Ascending aorta (tissue), 2 donors: Measurements from ENCODE around the gene LAG3. TPM values are rescaled to one million over a fixed set of nuclear protein-coding genes. Genes with fewer than 3 reads are reported as not detected.

Experiments
- DNase-seq, 2 donors: peaks; one replicate each; pipeline ENCODE4 v3.0.0-alpha.2; 2019; ENCODE audit warnings: low spot score in 2 of 2
- H3K27ac ChIP-seq, 2 donors: fragments of 200-600 bp; sonication (generic); one replicate each; pipeline ENCODE4 v1.5.1; 2016 to 2017; ENCODE audit warnings: mild to moderate bottlenecking in 1 of 2
- H3K27me3 ChIP-seq: fragments of 200-600 bp; sonication (generic); one replicate; pipeline ENCODE4 v1.5.1; 2017
- H3K36me3 ChIP-seq, 2 donors: fragments of 200-600 bp; sonication (generic); one replicate each; pipeline ENCODE4 v1.5.1; 2016
- H3K4me1 ChIP-seq, 2 donors: fragments of 200-600 bp; sonication (generic); one replicate each; pipeline ENCODE4 v1.5.1; 2016 to 2017; ENCODE audit warnings: mild to moderate bottlenecking in 1 of 2
- H3K4me3 ChIP-seq, 2 donors: fragments of 200-600 bp; sonication (generic); one replicate each; pipeline ENCODE4 v1.5.1; 2016 to 2017; ENCODE audit warnings: mild to moderate bottlenecking in 1 of 2
- H3K9me3 ChIP-seq, 2 donors: fragments of 200-600 bp; sonication (generic); one replicate each; pipeline ENCODE4 v1.5.1; 2016
- intact Hi-C: fragments of 100-400 bp; cut with DNase I; formaldehyde crosslinking; loops from one replicate; pipeline ENCODE4 v1.15.1; 2023
- total RNA-seq: library from RNA; depleted of rRNA; stranded (reverse); fragments of >200 nt; gene quantifications from one replicate; pipeline ENCODE4 v1.1.0, GENCODE V29; 2016
- TF ChIP-seq, protein P1 (sequence below), 3 experiments: fragments of 200-600 bp in 2 of 3; fragments of 450-650 bp in 1 of 3; sonication (generic) in 2 of 3; IDR thresholded peaks; one replicate each; pipeline ENCODE4 v1.5.1; 2016 to 2019; ENCODE audit warnings: antibody characterized with exemption in 3 of 3, mild to moderate bottlenecking in 1 of 3, moderate library complexity in 1 of 3

Gene LAG3
- total RNA-seq, 1 donor from 2014 or later, result not detected

DNA sequence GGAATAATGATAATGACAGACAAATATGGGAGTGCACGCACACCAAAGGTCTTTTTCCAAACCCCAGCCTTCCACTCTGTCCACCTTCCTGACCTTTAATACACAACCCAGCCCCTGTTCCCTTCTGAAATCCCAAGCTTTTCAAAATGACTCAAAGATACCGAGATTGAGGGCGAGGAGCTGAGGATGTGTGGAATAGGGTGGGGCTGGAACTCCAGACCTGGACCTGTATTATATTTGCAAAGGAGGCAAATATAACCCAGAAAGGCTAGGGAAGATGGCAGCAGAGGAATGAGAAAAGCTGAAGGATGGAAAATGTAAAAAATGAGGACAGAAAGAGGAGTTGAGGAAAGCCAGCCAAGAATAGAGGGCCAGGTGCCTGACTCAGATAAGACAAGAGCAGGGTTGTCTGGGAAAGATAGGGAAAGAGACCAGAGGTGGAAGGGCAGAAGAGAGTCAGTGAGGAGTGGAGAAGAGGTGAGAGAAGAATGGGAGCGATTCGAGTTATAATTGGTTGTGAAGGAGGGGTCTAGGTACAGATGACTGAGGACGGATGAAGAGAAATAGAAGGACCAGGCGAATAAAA, 7.2 kb upstream of the LAG3 start:
- peaks cover 10 to 33% of the 10 kb centered on the region in 2 donors for H3K4me1 ChIP-seq

DNA sequence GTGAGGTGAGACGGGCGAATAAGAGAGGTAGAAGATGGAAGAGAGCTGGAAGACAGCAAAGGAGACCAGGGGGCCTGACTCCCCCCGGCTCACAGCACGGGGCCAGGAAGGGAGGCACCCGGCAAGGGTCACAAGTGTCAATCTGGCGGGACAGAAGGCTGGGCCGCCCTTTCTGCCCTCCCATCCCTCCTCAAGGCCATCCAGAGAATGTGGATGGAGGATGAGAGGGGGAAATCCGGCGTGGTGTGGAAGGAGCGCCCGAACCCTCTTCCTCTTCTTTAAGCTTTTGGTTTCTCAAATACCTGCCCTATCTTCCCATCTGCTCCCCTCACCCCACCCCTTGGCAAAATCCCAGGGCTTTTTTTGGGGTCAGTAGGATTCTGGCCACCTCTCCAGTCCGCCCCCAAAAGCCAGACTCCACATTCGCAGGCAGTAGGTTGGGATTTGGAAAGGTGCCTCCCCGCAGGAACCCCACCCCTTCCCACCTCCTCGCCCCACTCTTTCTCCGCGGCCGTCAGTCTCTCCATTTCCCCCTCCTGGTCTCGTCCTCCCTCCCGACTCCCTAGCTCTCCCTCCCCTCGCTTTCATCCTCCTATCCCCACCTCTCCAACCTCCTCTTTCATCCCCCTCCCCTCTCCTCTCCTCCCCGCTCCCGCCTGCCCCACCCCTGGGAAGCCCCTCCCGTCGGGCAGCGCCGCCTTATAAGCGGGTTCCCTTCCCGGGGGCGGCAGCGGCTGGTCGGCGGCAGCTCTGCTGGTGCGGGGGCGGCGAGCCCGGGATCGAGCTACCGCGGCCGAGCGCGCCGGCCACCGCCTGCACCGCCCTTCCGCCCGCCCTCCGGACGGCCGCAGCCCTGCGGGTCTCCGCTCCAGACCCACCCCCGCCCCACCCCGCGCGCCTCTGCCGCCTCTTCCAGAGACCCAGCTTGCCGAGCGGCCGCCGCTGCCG, 6.4 kb upstream of the LAG3 start, which contains the start of gene PTMS:
TSS of gene PTMS (plus strand) at position 730 of the 948 bp plus-strand sequence. CDS start 343 bp downstream, outside the sequence.
- peak within 1 kb of the TSS; percentile 84 to 97 for H3K27ac ChIP-seq
- TF ChIP-seq, protein P1, sequence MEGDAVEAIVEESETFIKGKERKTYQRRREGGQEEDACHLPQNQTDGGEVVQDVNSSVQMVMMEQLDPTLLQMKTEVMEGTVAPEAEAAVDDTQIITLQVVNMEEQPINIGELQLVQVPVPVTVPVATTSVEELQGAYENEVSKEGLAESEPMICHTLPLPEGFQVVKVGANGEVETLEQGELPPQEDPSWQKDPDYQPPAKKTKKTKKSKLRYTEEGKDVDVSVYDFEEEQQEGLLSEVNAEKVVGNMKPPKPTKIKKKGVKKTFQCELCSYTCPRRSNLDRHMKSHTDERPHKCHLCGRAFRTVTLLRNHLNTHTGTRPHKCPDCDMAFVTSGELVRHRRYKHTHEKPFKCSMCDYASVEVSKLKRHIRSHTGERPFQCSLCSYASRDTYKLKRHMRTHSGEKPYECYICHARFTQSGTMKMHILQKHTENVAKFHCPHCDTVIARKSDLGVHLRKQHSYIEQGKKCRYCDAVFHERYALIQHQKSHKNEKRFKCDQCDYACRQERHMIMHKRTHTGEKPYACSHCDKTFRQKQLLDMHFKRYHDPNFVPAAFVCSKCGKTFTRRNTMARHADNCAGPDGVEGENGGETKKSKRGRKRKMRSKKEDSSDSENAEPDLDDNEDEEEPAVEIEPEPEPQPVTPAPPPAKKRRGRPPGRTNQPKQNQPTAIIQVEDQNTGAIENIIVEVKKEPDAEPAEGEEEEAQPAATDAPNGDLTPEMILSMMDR (IDR thresholded peaks at IDR 0.05), result no peak
- intact Hi-C loops, result loop anchor here (1.0 to 5.0 kb wide), 4 partner anchors 77 to 214 kb away; partner anchors contain the start of genes ING4, USP5 and ZNF384
- DNase-seq, result peak; percentile 36 to 93
- H3K4me1 ChIP-seq, result peaks cover 10 to 33% of the 10 kb centered on the region in 2 donors
- H3K9me3 ChIP-seq, result no peaks in the 10 kb centered on the region
- no peaks in the 10 kb centered on the region for H3K27me3 ChIP-seq
- H3K4me3 ChIP-seq, result peak within 1 kb of the TSS; percentile 96 to 97
- H3K36me3 ChIP-seq, result peaks cover 13 to 17% of the 10 kb centered on the region in 2 donors

More for the DNA sequence above, 7.2 kb upstream of the LAG3 start:
- H3K27ac ChIP-seq, result peak overlapping the region; percentile 84 to 97
- no peaks in the 10 kb centered on the region for H3K9me3 ChIP-seq
- DNase-seq, result no peak
- intact Hi-C loops, result loop anchor here (1.0 to 5.0 kb wide), 4 partner anchors 76 to 213 kb away; partner anchors contain the start of genes ING4, USP5 and ZNF384
- TF ChIP-seq, protein P1 (IDR thresholded peaks at IDR 0.05), result no peak
- peak overlapping the region; percentile 96 to 97 for H3K4me3 ChIP-seq
- peaks cover 6 to 9% of the 10 kb centered on the region in 2 donors for H3K36me3 ChIP-seq
- H3K27me3 ChIP-seq, result no peaks in the 10 kb centered on the region

DNA sequence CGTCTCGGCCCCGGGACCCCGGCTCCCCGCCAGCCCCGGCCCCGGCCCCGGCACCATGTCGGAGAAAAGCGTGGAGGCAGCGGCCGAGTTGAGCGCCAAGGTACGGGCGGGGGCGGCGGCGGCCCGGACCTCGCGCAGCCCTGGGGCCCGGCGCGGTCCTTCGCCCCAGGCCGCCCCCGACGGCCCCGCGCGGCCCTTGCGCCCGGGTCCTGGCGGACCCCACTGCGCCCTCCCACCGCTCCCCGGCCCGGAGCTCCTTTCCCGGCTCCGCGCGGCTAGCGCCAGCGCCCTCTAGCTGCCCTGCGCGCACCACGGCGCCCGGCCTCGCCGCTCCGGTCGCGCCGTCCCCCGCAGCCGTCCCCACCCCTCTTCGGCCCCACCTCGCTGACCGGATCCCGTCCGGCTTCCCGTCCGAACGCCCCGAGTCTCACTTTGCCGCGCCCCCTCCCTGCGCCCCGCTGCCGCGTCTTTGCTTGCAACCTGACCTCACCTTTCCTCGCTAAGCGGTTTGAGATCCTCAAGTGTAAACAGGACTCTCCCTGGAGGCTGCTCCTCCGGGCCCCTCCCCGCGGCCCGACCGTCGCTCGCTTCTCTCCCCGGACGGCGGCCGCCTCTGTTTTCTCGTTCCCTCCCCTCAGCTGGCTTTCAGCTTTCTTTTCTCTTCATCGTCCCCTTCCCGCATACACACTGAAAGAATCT, 5.5 kb upstream of the LAG3 start:
- DNase-seq, result peak in 1 of 2 donors; percentile 88
- H3K36me3 ChIP-seq, result peaks cover 13 to 18% of the 10 kb centered on the region in 2 donors
- H3K4me3 ChIP-seq, result peak overlapping the region; percentile 96 to 97
- peak overlapping the region; percentile 84 to 97 for H3K27ac ChIP-seq
- no peaks in the 10 kb centered on the region for H3K9me3 ChIP-seq
- H3K4me1 ChIP-seq, result peaks cover 10 to 33% of the 10 kb centered on the region in 2 donors
- intact Hi-C loops, result loop anchor here (1.0 to 5.0 kb wide), 3 partner anchors 12 to 214 kb away; partner anchors contain the start of gene ING4
- TF ChIP-seq, protein P1 (IDR thresholded peaks at IDR 0.05), result peak; percentile 22 to 93 (median 60)
- no peaks in the 10 kb centered on the region for H3K27me3 ChIP-seq

DNA sequence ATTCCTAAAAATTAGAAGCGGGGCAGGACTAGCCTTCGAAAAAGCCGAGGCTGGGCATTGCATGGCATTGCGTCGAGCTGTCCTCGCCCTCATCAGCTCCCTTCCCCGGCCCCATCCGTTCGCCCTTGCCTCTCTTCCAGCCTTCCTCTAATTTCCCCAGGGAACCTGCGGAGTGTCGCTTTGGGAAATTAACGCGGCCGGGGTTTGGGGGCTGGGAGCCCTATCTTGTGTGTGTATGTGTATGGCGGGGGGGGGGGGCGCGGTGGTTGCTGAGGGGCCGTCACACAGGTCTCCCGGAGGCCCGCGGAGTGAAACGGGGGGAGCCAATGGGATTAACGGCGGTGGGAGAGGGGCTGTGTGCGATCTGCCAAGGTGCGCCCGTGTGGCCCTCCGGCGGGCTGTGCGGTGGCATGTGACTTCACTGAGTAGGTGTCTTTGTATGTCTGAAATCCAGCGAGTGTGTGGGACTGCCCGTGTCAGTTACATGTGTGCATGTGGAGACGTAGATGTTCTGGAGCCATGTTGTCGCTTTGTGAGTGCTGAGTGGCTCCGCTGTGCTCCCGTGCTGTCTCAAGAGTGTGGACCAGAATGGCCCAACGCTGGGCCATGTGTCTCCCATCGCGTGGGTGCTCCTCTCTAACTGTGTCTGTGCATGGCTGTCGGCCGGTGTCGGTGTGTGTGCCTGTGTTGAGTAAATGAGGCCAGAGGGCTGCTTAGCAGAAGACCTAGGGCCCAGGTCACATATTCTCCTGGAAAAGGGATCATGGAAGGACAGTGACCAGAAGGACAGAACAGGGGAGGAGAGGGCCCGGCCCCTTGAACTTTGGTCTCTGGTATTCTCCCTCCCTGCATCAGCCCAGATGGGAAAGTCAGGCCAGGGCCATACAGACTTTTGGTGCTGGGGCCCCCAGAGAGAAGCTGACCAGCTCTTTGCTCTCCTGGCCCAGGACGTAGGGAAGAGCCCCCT, 4.7 kb upstream of the LAG3 start:
- H3K27me3 ChIP-seq, result no peaks in the 10 kb centered on the region
- H3K4me1 ChIP-seq, result peaks cover 10 to 33% of the 10 kb centered on the region in 2 donors
- DNase-seq, result no peak
- H3K9me3 ChIP-seq, result no peaks in the 10 kb centered on the region
- intact Hi-C loops, result loop anchor here (1.0 to 5.0 kb wide), 3 partner anchors 11 to 215 kb away; partner anchors contain the start of gene ING4
- H3K27ac ChIP-seq, result peak overlapping the region; percentile 84 to 97
- peak overlapping the region; percentile 96 to 97 for H3K4me3 ChIP-seq
- peaks cover 13 to 18% of the 10 kb centered on the region in 2 donors for H3K36me3 ChIP-seq
- TF ChIP-seq, protein P1 (IDR thresholded peaks at IDR 0.05), result no peak
